ENCODE measurements around the gene ABCG1.

- TF ChIP-seq, protein P1, sequence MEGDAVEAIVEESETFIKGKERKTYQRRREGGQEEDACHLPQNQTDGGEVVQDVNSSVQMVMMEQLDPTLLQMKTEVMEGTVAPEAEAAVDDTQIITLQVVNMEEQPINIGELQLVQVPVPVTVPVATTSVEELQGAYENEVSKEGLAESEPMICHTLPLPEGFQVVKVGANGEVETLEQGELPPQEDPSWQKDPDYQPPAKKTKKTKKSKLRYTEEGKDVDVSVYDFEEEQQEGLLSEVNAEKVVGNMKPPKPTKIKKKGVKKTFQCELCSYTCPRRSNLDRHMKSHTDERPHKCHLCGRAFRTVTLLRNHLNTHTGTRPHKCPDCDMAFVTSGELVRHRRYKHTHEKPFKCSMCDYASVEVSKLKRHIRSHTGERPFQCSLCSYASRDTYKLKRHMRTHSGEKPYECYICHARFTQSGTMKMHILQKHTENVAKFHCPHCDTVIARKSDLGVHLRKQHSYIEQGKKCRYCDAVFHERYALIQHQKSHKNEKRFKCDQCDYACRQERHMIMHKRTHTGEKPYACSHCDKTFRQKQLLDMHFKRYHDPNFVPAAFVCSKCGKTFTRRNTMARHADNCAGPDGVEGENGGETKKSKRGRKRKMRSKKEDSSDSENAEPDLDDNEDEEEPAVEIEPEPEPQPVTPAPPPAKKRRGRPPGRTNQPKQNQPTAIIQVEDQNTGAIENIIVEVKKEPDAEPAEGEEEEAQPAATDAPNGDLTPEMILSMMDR (IDR thresholded peaks at IDR 0.05) = no peak
- TF ChIP-seq EP300 (IDR thresholded peaks at IDR 0.05) (no peak), POLR2A (IDR thresholded peaks at IDR 0.05; ENCODE audit: low read depth) (no peak)
Measured at GRCh38 chr21:42272109-42272962, 53.4 kb downstream of the ABCG1 start.

Data from esophagus muscularis mucosa (tissue), 4 donors.